Mesenteric fat pad (tissue), 1 donor: ENCODE results near the gene RPS4Y1. TPM values are rescaled to one million over a fixed set of nuclear protein-coding genes. Genes with fewer than 3 reads are reported as not detected.

Experiments used
- DNase-seq: peaks from one replicate; pipeline ENCODE4 v3.0.0-alpha.2; 2020; ENCODE audit warnings: low spot score
- total RNA-seq: library from RNA; stranded (reverse); fragmentation: NEBNext Ultra II Directional; extraction: Animal tissue kit (Norgen Biotek cat#: 25700); gene quantifications from one replicate; pipeline ENCODE4 v1.2.1, GENCODE V29; 2021
- donor health status: DM: yes; HTN: yes; CAD: no.

Gene RPS4Y1
- total RNA-seq, 1 donor from 2014 or later = not detected

- no peak for DNase-seq
Observed at GRCh38 chrY:2874211-2874610, 32.8 kb downstream of the RPS4Y1 start.

GRCh38 chrY:2883561-2883960 lies 42.2 kb downstream of the RPS4Y1 start:
- DNase-seq = no peak

GRCh38 chrY:2885880-2886279 lies 44.5 kb downstream of the RPS4Y1 start:
- DNase-seq = no peak

- no peak for DNase-seq
Observed at GRCh38 chrY:2887386-2887785, 46.0 kb downstream of the RPS4Y1 start.

GRCh38 chrY:2887955-2888354 lies 46.6 kb downstream of the RPS4Y1 start:
- DNase-seq = no peak

- no peak for DNase-seq
Observed at GRCh38 chrY:2893471-2893870, 52.1 kb downstream of the RPS4Y1 start.

GRCh38 chrY:2896050-2896449 lies 54.6 kb downstream of the RPS4Y1 start:
- no peak for DNase-seq

- DNase-seq = no peak
Observed at GRCh38 chrY:2907356-2907755, 66.0 kb downstream of the RPS4Y1 start.

GRCh38 chrY:2913066-2913815 lies 71.8 kb downstream of the RPS4Y1 start:
- no peak for DNase-seq

Other genes with a start within 250 kb of the RPS4Y1 start
- gene SRY, start 53.9 kb upstream of the RPS4Y1 start, total RNA-seq = not detected
- not detected for gene ZFY, start 93.8 kb downstream of the RPS4Y1 start, total RNA-seq